Keratinocyte (primary cell): Measurements from ENCODE around the gene SIGLEC15. TPM values are rescaled to one million over a fixed set of nuclear protein-coding genes. Genes with fewer than 3 reads are reported as not detected.

Experiments used
- DNase-seq: peaks from one replicate; pipeline ENCODE4 v3.0.0-alpha.2; 2011; ENCODE audit warnings: low read depth, missing footprints, low spot score
- FAIRE-seq: peaks from 2 replicates; lab custom pipeline; 2011; peaks lifted over from hg19 to GRCh38; lab: Jason Lieb, UNC
- H2AFZ ChIP-seq: 2 replicates; pipeline ENCODE4 v1.6.0; 2012; ENCODE audit warnings: low read length, control low read depth, inconsistent platforms; ENCODE audit not compliant: control insufficient read depth
- H3K27ac ChIP-seq: 2 replicates; pipeline ENCODE4 v1.5.1; 2011; ENCODE audit warnings: low read length; ENCODE audit not compliant: control insufficient read depth, insufficient read depth
- H3K27me3 ChIP-seq: 3 replicates; pipeline ENCODE4 v1.6.0; 2011; ENCODE audit warnings: low read length; ENCODE audit not compliant: control insufficient read depth, insufficient read depth; ENCODE audit errors: extremely low read depth
- H3K36me3 ChIP-seq, 2 experiments: 2 replicates in 1 of 2; 3 replicates in 1 of 2; pipeline ENCODE4 v1.5.1; 2011; ENCODE audit warnings: low read length in 2 of 2, mild to moderate bottlenecking in 1 of 2; ENCODE audit not compliant: control insufficient read depth in 2 of 2, insufficient read depth in 2 of 2; ENCODE audit errors: extremely low read depth in 1 of 2
- H3K4me1 ChIP-seq: 3 replicates; pipeline ENCODE4 v1.5.1; 2011; ENCODE audit warnings: low read length; ENCODE audit not compliant: control insufficient read depth, insufficient read depth; ENCODE audit errors: extremely low read depth
- H3K4me2 ChIP-seq: 3 replicates; pipeline ENCODE4 v1.6.0; 2011; ENCODE audit warnings: low read depth, low read length; ENCODE audit not compliant: control insufficient read depth, insufficient read depth; ENCODE audit errors: extremely low read depth
- H3K4me3 ChIP-seq, 3 experiments: fragments of 200-600 bp in 1 of 3; sonication (generic) in 1 of 3; 2 replicates in 2 of 3; 3 replicates in 1 of 3; pipeline ENCODE4 v1.5.1; 2011 to 2016; ENCODE audit warnings: low read length in 3 of 3, mild to moderate bottlenecking in 3 of 3, control low read depth in 2 of 3, inconsistent platforms in 1 of 3, low read depth in 1 of 3, mixed read lengths in 1 of 3, mixed run types in 1 of 3, moderate library complexity in 1 of 3; ENCODE audit not compliant: control insufficient read depth in 2 of 3, insufficient read depth in 2 of 3; ENCODE audit errors: extremely low read depth in 1 of 3
- H3K79me2 ChIP-seq: 2 replicates; pipeline ENCODE4 v1.6.0; 2012; ENCODE audit warnings: low read length; ENCODE audit not compliant: control insufficient read depth, insufficient read depth
- H3K9ac ChIP-seq: 3 replicates; pipeline ENCODE4 v1.6.0; 2011; ENCODE audit warnings: low read length; ENCODE audit not compliant: control insufficient read depth, insufficient read depth; ENCODE audit errors: extremely low read depth
- H3K9me1 ChIP-seq: 3 replicates; pipeline ENCODE4 v1.6.0; 2011; ENCODE audit warnings: low read length; ENCODE audit not compliant: control insufficient read depth, insufficient read depth; ENCODE audit errors: extremely low read depth
- H3K9me3 ChIP-seq: 2 replicates; pipeline ENCODE4 v1.5.1; 2012; ENCODE audit warnings: low read depth, low read length; ENCODE audit not compliant: control insufficient read depth
- H4K20me1 ChIP-seq: 3 replicates; pipeline ENCODE4 v1.6.0; 2011; ENCODE audit warnings: low read length; ENCODE audit not compliant: control insufficient read depth, insufficient read depth; ENCODE audit errors: extremely low read depth
- CTCF ChIP-seq, 3 experiments: IDR thresholded peaks in 1 of 3; conservative IDR thresholded peaks in 1 of 3; optimal IDR thresholded peaks in 1 of 3; 2 replicates in 2 of 3; 3 replicates in 1 of 3; pipeline versions ENCODE3 to v1.5.1; 2011; ENCODE audit warnings: low read length in 3 of 3, mild to moderate bottlenecking in 3 of 3, moderate library complexity in 2 of 3, control low read depth in 1 of 3, inconsistent platforms in 1 of 3; ENCODE audit not compliant: insufficient read depth in 2 of 3; ENCODE audit errors: extremely low read depth in 1 of 3
- EZH2 ChIP-seq: IDR thresholded peaks from one replicate; pipeline ENCODE4 v1.6.1; 2012; ENCODE audit warnings: inconsistent platforms, mild to moderate bottlenecking, low read length, moderate library complexity
- dilution Hi-C: fragments of 300-500 bp; cut with MboI; formaldehyde crosslinking; loops from one replicate; pipeline ENCODE4 v1.7.0; 2020; ENCODE audit warnings: low sequenced_read_pairs; ENCODE audit not compliant: extremely low pct_ligation_motif_present
- polyA plus RNA-seq, 5 experiments: library from polyadenylated mRNA; depleted of rRNA in 3 of 5; stranded (reverse) in 3 of 5; stranded (forward) in 1 of 5; unstranded in 1 of 5; fragments of >200 nt; gene quantifications; 1 replicate in 1 of 5; 2 replicates in 3 of 5; 3 replicates in 1 of 5; pipeline versions ENCODE4 v1.2.1 to v1.2.3, GENCODE V29; 2011 to 2012; ENCODE audit warnings: missing spikeins in 2 of 5, low read depth in 1 of 5, low replicate concordance in 1 of 5

SIGLEC15 gene
- polyA plus RNA-seq, 1 donor (not counting 4 experiments of a cell fraction or from before 2014, with no cell fraction given), result not detected

GRCh38 chr18:45782662-45783061 is 42.8 kb upstream of the SIGLEC15 start:
- dilution Hi-C loops, result no loop called here
- Histone ChIP-seq H2AFZ (peak overlapping the region; percentile 71), H3K27me3 (no peaks in the 10 kb centered on the region), H3K79me2 (no peaks in the 10 kb centered on the region), H3K9ac (no peak overlapping the region), H3K36me3 (no peaks in the 10 kb centered on the region), H3K27ac (no peak overlapping the region), H3K9me3 (no peaks in the 10 kb centered on the region), H3K4me3 (no peak overlapping the region), H3K4me1 (peaks cover 23% of the 10 kb centered on the region), H4K20me1 (no peaks in the 10 kb centered on the region), H3K9me1 (no peaks in the 10 kb centered on the region), H3K4me2 (no peak overlapping the region)
- DNase-seq (no peak), FAIRE-seq (peak; percentile 61)
- TF ChIP-seq EZH2 (no peak), CTCF (optimal IDR thresholded peaks at IDR 0.05 in 1 of 3, IDR thresholded peaks at IDR 0.05 in 1 of 3, conservative IDR thresholded peaks at IDR 0.05 in 1 of 3; ENCODE audit: extremely low read depth in 1 of 3, insufficient read depth in 2 of 3, low read length in 3 of 3) (no peak)

- Histone ChIP-seq H3K9me1 (no peaks in the 10 kb centered on the region), H3K4me1 (peaks cover 23% of the 10 kb centered on the region), H3K79me2 (no peaks in the 10 kb centered on the region), H3K4me2 (peak overlapping the region; percentile 43), H3K36me3 (no peaks in the 10 kb centered on the region), H2AFZ (peak overlapping the region; percentile 71), H3K9ac (no peak overlapping the region), H3K4me3 (no peak overlapping the region), H4K20me1 (no peaks in the 10 kb centered on the region), H3K9me3 (no peaks in the 10 kb centered on the region), H3K27me3 (no peaks in the 10 kb centered on the region), H3K27ac (peak overlapping the region; percentile 13)
- dilution Hi-C loops, result no loop called here
- TF ChIP-seq EZH2 (no peak), CTCF (optimal IDR thresholded peaks at IDR 0.05 in 1 of 3, IDR thresholded peaks at IDR 0.05 in 1 of 3, conservative IDR thresholded peaks at IDR 0.05 in 1 of 3; ENCODE audit: extremely low read depth in 1 of 3, insufficient read depth in 2 of 3, low read length in 3 of 3) (no peak)
- FAIRE-seq (peak; percentile 76), DNase-seq (no peak)
Observed at GRCh38 chr18:45783097-45784075, 42.1 kb upstream of the SIGLEC15 start.
